GF-D8 (cell line): ENCODE results near the gene DPEP1.
"Not testable (repeated sequence)": the region's sequence is repeated elsewhere in the genome, so short reads cannot be mapped to it uniquely, and the experiment has no call there.

Experiments
- DNase-seq: peaks from one replicate; lab custom pipeline; 2025; lab: John Stamatoyannopoulos, UW

The DPEP1 gene

GRCh38 chr16:89577055-89577759 is 36.2 kb upstream of the DPEP1 start:
- DNase-seq, result no peak

- no peak for DNase-seq
These were observed 34.1 kb upstream of the DPEP1 start for GRCh38 chr16:89579351-89579750.

- DNase-seq, result no peak
These were observed 32.3 kb upstream of the DPEP1 start for GRCh38 chr16:89581045-89581695.

- no peak for DNase-seq
These were observed 31.4 kb upstream of the DPEP1 start for GRCh38 chr16:89581861-89582563.

- no peak for DNase-seq
These were observed 30.7 kb upstream of the DPEP1 start for GRCh38 chr16:89582614-89583196.

GRCh38 chr16:89583197-89583894 is 30.1 kb upstream of the DPEP1 start:
- DNase-seq, result no peak

- no peak for DNase-seq
These were observed 29.4 kb upstream of the DPEP1 start for GRCh38 chr16:89583895-89584644.

- DNase-seq, result no peak
These were observed 28.5 kb upstream of the DPEP1 start for GRCh38 chr16:89584768-89585549.

GRCh38 chr16:89586218-89586617 is 27.2 kb upstream of the DPEP1 start:
- no peak for DNase-seq

GRCh38 chr16:89586853-89587252 is 26.6 kb upstream of the DPEP1 start:
- no peak for DNase-seq

GRCh38 chr16:89587676-89588075 is 25.8 kb upstream of the DPEP1 start:
- not testable (repeated sequence) for DNase-seq

- no peak for DNase-seq
These were observed 24.9 kb upstream of the DPEP1 start for GRCh38 chr16:89588413-89589109.

- no peak for DNase-seq
These were observed 24.1 kb upstream of the DPEP1 start for GRCh38 chr16:89589241-89589926.

GRCh38 chr16:89593841-89594240 is 19.6 kb upstream of the DPEP1 start:
- no peak for DNase-seq

GRCh38 chr16:89595330-89596060 is 17.9 kb upstream of the DPEP1 start:
- DNase-seq, result no peak

GRCh38 chr16:89596061-89596689 is 17.3 kb upstream of the DPEP1 start:
- DNase-seq, result no peak

- DNase-seq, result no peak
These were observed 16.3 kb upstream of the DPEP1 start for GRCh38 chr16:89596957-89597649.

GRCh38 chr16:89598199-89598598 is 15.2 kb upstream of the DPEP1 start:
- DNase-seq, result no peak
